Measurements from ENCODE around the gene ITPR1. TPM values are rescaled to one million over a fixed set of nuclear protein-coding genes. Genes with fewer than 3 reads are reported as not detected.

The ITPR1 gene
- total RNA-seq, 1 experiment from 2014 or later: 8.7 TPM

GRCh38 chr3:4642611-4643010 lies 149.5 kb downstream of the ITPR1 start:
- Histone ChIP-seq H3K4me1 (ENCODE audit: control insufficient read depth, insufficient read depth, low read length) (no peaks in the 10 kb centered on the region), H3K27me3 (ENCODE audit: control insufficient read depth, insufficient read depth, low read length) (no peaks in the 10 kb centered on the region), H3K4me3 (ENCODE audit: low read depth in 2 of 2, low read length in 2 of 2) (no peak overlapping the region), H3K27ac (ENCODE audit: low read length) (no peak overlapping the region), H3K9me3 (ENCODE audit: control insufficient read depth, insufficient read depth, low read depth, low read length) (no peaks in the 10 kb centered on the region), H3K36me3 (ENCODE audit: control insufficient read depth, insufficient read depth, low read length) (no peaks in the 10 kb centered on the region)
- intact Hi-C loops (cut with micrococcal nuclease; ENCODE audit: unreplicated experiment): no loop called here
- CTCF ChIA-PET: no interaction called here
- in situ Hi-C loops (cut with HindIII; ENCODE audit: low pct_unique_long_range_greater_than_20kb, low sequenced_read_pairs): no loop called here
- no TSS peak for BruUV-seq (replicated peaks)
- POLR2A ChIA-PET: no interaction called here
- DNase-seq (ENCODE audit: low read depth, low spot score): no peak
- ATAC-seq: no peak
- no peak for TF ChIP-seq SIN3A (IDR thresholded peaks at IDR 0.05; ENCODE audit: borderline replicate concordance, insufficient read depth, low read depth, low read length)
- no peak for TF ChIP-seq POLR2AphosphoS5 (IDR thresholded peaks at IDR 0.05; ENCODE audit: low read depth, low read length)
- TF ChIP-seq TCF7L2 (IDR thresholded peaks at IDR 0.05; ENCODE audit: low read depth, low read length): no peak
- TF ChIP-seq REST (IDR thresholded peaks at IDR 0.05; ENCODE audit: insufficient read depth in 1 of 2, low read depth in 2 of 2, low read length in 1 of 2): no peak
- TF ChIP-seq CTCF (IDR thresholded peaks at IDR 0.05): no peak

GRCh38 chr3:4643904-4644547 lies 150.9 kb downstream of the ITPR1 start:
- Histone ChIP-seq H3K4me3 (ENCODE audit: low read depth in 2 of 2, low read length in 2 of 2) (no peak overlapping the region), H3K9me3 (ENCODE audit: control insufficient read depth, insufficient read depth, low read depth, low read length) (no peaks in the 10 kb centered on the region), H3K4me1 (ENCODE audit: control insufficient read depth, insufficient read depth, low read length) (no peaks in the 10 kb centered on the region), H3K36me3 (ENCODE audit: control insufficient read depth, insufficient read depth, low read length) (no peaks in the 10 kb centered on the region), H3K27ac (ENCODE audit: low read length) (no peak overlapping the region), H3K27me3 (ENCODE audit: control insufficient read depth, insufficient read depth, low read length) (no peaks in the 10 kb centered on the region)
- intact Hi-C loops (cut with micrococcal nuclease; ENCODE audit: unreplicated experiment): no loop called here
- ATAC-seq: no peak
- BruUV-seq (replicated peaks): no TSS peak
- ChIA-PET POLR2A (no interaction called here), CTCF (no interaction called here)
- TF ChIP-seq CTCF (IDR thresholded peaks at IDR 0.05) (no peak), TCF7L2 (IDR thresholded peaks at IDR 0.05; ENCODE audit: low read depth, low read length) (no peak), SIN3A (IDR thresholded peaks at IDR 0.05; ENCODE audit: borderline replicate concordance, insufficient read depth, low read depth, low read length) (no peak), REST (IDR thresholded peaks at IDR 0.05; ENCODE audit: insufficient read depth in 1 of 2, low read depth in 2 of 2, low read length in 1 of 2) (no peak), POLR2AphosphoS5 (IDR thresholded peaks at IDR 0.05; ENCODE audit: low read depth, low read length) (no peak)
- in situ Hi-C loops (cut with HindIII; ENCODE audit: low pct_unique_long_range_greater_than_20kb, low sequenced_read_pairs): no loop called here
- no peak for DNase-seq (ENCODE audit: low read depth, low spot score)

All from Panc1 (cell line).